Measurements from ENCODE around the gene SLC25A48. TPM values are rescaled to one million over a fixed set of nuclear protein-coding genes. Genes with fewer than 3 reads are reported as not detected.
A peak's percentile ranks its signal among the peaks of the same experiment; 100 is the strongest.

SLC25A48 gene, protein sequence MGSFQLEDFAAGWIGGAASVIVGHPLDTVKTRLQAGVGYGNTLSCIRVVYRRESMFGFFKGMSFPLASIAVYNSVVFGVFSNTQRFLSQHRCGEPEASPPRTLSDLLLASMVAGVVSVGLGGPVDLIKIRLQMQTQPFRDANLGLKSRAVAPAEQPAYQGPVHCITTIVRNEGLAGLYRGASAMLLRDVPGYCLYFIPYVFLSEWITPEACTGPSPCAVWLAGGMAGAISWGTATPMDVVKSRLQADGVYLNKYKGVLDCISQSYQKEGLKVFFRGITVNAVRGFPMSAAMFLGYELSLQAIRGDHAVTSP
- not detected for polyA plus RNA-seq

- H3K27ac Mint-ChIP-seq, result no peak within 1 kb of the TSS
- peaks cover 0 to 3% of the 10 kb centered on the region in 2 donors for H3K4me1 Mint-ChIP-seq
- H3K9me3 Mint-ChIP-seq, result peaks cover 0 to 4% (median 0%) of the 10 kb centered on the region in 6 donors
- no peaks in the 10 kb centered on the region for H3K36me3 Mint-ChIP-seq
- DNase-seq, result no peak
- no peak within 1 kb of the TSS for H3K4me3 Mint-ChIP-seq
- H3K27me3 Mint-ChIP-seq (ENCODE audit: low read depth in 3 of 3), result peaks cover 8 to 15% (median 10%) of the 10 kb centered on the region in 3 donors
Observed at GRCh38 chr5:135834639-135835529, at the start of gene SLC25A48. Gene SLC25A48, plus strand, starts transcription at chr5:135834663. Its CDS starts 185 bp downstream, at chr5:135834848.

GRCh38 chr5:135800656-135801055, 33.8 kb upstream of the SLC25A48 start:
- Mint-ChIP-seq H3K27me3 (ENCODE audit: low read depth in 3 of 3) (peaks cover 0 to 8% (median 0%) of the 10 kb centered on the region in 3 donors), H3K27ac (no peak overlapping the region), H3K4me3 (no peak overlapping the region), H3K9me3 (no peaks in the 10 kb centered on the region), H3K4me1 (no peaks in the 10 kb centered on the region), H3K36me3 (no peaks in the 10 kb centered on the region)
- DNase-seq, result no peak

- H3K36me3 Mint-ChIP-seq, result no peaks in the 10 kb centered on the region
- no peak for DNase-seq
- peaks cover 0 to 5% (median 2%) of the 10 kb centered on the region in 3 donors for H3K27me3 Mint-ChIP-seq (ENCODE audit: low read depth in 3 of 3)
- no peak overlapping the region for H3K4me3 Mint-ChIP-seq
- H3K27ac Mint-ChIP-seq, result no peak overlapping the region
- H3K4me1 Mint-ChIP-seq, result no peaks in the 10 kb centered on the region
- H3K9me3 Mint-ChIP-seq, result no peaks in the 10 kb centered on the region
Observed at GRCh38 chr5:135810188-135810943, 24.1 kb upstream of the SLC25A48 start.

DNA sequence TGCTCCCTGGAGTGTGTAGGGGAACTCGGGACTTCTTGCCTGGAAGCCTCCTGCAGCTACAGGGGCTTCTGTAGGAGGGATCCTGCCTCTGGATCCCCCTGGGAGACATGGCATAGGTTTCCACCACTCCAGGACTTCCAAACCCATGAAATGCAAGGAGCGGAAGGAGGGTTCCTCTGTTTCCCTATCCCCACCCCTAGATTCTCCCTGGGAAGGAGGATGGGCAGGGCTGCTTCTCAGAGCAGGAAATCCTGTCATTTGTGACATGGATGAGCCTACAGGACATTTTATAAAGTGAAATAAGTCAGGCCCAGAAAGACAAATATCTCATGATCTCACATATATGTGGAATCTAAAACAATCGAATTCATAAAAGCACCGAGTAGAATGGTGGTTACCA, 23.5 kb upstream of the SLC25A48 start:
- DNase-seq, result no peak
- Mint-ChIP-seq H3K4me3 (no peak overlapping the region), H3K4me1 (no peaks in the 10 kb centered on the region), H3K36me3 (no peaks in the 10 kb centered on the region), H3K9me3 (no peaks in the 10 kb centered on the region), H3K27ac (no peak overlapping the region), H3K27me3 (ENCODE audit: low read depth in 3 of 3) (peaks cover 0 to 7% (median 2%) of the 10 kb centered on the region in 3 donors)

DNA sequence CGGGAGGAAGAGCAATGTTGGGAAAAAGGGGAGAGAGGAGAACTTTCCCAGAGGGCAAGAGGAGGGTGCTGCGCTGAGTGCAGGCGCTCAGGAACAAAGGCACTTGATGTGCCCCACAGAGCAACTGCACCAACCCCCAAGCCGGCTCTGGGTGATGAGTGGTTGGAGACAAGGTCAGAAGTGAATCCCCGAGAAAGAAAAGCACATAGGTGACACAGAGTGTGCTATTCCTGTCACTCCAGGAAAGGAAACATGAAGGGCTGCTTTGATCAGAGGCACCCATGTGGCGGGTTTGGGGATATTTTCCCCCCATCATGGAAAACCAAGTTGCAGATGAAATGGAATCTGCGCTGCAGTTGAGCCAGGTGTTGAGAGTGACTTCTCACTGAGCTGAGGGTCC, 20.7 kb upstream of the SLC25A48 start:
- Mint-ChIP-seq H3K27ac (no peak overlapping the region), H3K36me3 (no peaks in the 10 kb centered on the region), H3K27me3 (ENCODE audit: low read depth in 3 of 3) (peaks cover 0 to 7% (median 3%) of the 10 kb centered on the region in 3 donors), H3K4me1 (no peaks in the 10 kb centered on the region), H3K4me3 (no peak overlapping the region), H3K9me3 (no peaks in the 10 kb centered on the region)
- no peak for DNase-seq

DNA sequence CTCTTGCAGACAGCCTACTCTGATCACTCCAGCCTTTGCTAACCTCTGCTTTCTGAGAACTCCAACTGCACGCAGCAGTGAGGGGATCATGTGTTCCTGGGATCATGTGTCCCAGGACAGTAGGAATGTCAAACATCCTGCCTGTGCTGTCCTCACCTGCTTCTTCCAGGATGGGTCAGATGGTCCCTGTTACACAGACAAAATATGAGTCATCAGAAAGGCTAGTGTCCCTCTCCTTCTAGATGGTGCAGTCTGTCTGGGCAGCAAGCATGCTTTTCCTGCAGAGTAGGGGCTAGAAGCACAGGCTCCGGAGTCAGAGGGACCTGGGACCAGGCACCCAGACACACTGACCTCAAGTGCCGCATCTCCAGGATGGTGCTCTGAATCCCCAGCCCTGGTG, 20.1 kb upstream of the SLC25A48 start:
- Mint-ChIP-seq H3K4me3 (no peak overlapping the region), H3K9me3 (no peaks in the 10 kb centered on the region), H3K4me1 (no peaks in the 10 kb centered on the region), H3K36me3 (no peaks in the 10 kb centered on the region), H3K27ac (no peak overlapping the region), H3K27me3 (ENCODE audit: low read depth in 3 of 3) (peaks cover 0 to 7% (median 3%) of the 10 kb centered on the region in 3 donors)
- no peak for DNase-seq

DNA sequence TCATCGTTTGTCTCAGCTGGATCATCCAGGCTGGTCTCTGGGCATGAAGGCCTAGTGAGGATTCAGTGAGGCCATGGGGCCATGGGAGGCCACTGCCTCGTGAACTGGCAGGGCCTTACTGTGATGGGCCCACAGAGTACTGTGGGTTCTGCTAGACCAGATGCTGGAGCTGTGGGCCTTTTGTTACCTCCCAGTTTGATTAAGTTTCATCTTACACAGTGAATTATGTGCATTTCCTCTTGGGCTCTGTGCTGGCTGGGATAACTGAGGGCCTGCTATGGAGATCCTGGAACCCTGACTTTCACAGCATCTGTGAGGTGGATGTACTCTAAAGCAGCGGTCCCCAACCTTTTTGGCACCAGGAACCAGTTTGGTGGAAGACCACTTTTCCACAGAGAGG, 19.7 kb upstream of the SLC25A48 start:
- Mint-ChIP-seq H3K36me3 (no peaks in the 10 kb centered on the region), H3K27me3 (ENCODE audit: low read depth in 3 of 3) (peaks cover 0 to 5% (median 3%) of the 10 kb centered on the region in 3 donors), H3K9me3 (no peaks in the 10 kb centered on the region), H3K27ac (no peak overlapping the region), H3K4me1 (no peaks in the 10 kb centered on the region), H3K4me3 (no peak overlapping the region)
- DNase-seq, result no peak

DNA sequence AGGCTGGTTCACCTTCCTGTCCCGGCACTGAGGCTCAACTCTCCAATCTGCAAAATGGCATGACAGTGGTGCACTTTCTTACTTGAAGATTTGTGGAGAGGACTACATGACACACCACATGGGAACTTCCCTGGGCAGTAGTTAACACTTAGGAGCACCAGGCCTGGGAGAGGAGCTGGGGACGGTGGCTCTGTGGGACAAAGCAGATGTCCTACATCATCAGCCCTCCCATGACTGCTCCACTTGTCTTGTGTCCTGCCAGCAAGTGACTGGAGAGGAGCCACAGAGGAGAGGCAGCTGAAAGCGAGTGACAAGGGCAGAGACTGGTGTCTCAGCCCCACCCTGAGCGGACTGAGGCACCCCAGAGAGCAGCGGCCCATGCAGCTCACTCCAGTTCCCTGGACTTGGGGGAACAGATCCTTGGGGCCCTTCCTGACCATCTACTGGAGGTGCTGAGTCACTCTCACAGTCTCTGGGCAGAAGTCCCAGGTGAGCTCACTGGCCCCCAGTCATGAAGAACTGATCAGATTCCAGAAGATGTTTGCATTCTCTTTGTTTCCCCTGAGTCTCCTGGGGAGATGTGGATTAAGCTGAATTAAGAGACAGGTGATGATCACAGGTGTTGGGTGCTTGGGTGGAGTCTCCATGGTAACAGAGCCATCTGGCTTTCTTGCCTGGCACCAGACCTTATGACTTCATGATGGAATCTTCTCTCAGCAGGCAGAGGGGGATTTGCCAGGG, 13.2 kb upstream of the SLC25A48 start:
- Mint-ChIP-seq H3K27me3 (ENCODE audit: low read depth in 3 of 3) (peaks cover 2 to 6% (median 2%) of the 10 kb centered on the region in 3 donors), H3K27ac (peak overlapping the region in 1 of 6 donors; percentile 29), H3K36me3 (no peaks in the 10 kb centered on the region), H3K9me3 (no peaks in the 10 kb centered on the region), H3K4me1 (no peaks in the 10 kb centered on the region), H3K4me3 (no peak overlapping the region)
- DNase-seq, result no peak

GRCh38 chr5:135821802-135822201, 12.7 kb upstream of the SLC25A48 start:
- Mint-ChIP-seq H3K4me3 (no peak overlapping the region), H3K36me3 (no peaks in the 10 kb centered on the region), H3K27me3 (ENCODE audit: low read depth in 3 of 3) (peaks cover 2 to 6% (median 2%) of the 10 kb centered on the region in 3 donors), H3K9me3 (no peaks in the 10 kb centered on the region), H3K27ac (no peak overlapping the region), H3K4me1 (no peaks in the 10 kb centered on the region)
- no peak for DNase-seq

DNA sequence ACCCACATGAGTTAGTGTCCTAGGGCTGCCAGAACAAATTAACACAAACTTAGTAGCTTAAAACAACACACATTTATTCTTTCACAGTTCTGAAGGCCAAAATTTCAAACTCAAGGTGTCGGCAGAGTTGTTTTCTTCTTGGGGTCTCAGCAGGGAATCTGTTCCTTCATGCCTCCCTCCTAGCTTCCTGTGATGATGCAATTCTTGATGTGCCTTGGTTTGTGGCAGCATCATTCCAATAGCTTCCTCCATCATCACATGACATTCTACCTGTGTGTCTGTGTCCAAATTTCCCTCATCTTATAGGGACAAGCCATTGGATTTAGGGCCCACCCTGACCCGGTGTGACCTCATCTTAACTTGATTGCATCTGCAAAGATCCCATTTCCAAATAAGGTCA, 12.2 kb upstream of the SLC25A48 start:
- no peaks in the 10 kb centered on the region for H3K9me3 Mint-ChIP-seq
- H3K27me3 Mint-ChIP-seq (ENCODE audit: low read depth in 3 of 3), result peaks cover 2 to 6% (median 5%) of the 10 kb centered on the region in 3 donors
- H3K27ac Mint-ChIP-seq, result no peak overlapping the region
- H3K4me3 Mint-ChIP-seq, result no peak overlapping the region
- DNase-seq, result no peak
- no peaks in the 10 kb centered on the region for H3K4me1 Mint-ChIP-seq
- no peaks in the 10 kb centered on the region for H3K36me3 Mint-ChIP-seq

DNA sequence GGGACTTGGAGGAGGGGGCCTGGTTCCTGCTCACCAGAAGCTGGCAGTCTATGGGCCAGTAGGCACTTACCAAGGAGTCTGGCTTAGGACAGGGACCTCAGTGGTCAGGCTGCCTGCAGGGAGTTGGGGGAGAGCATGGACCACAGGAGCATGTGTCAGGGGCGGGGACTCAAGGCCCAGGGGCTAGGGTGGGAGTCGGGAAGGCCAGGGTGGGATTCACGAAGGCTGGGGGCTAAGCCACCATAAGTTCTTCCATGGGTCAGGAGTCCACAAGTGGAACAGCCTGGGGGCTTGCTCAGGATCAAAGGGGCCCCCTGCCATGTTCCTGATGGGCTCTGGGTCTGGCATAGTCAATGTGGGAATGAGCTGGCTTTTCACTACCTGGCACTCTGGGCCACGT, 11.5 kb upstream of the SLC25A48 start:
- Mint-ChIP-seq H3K4me3 (no peak overlapping the region), H3K27me3 (ENCODE audit: low read depth in 3 of 3) (peaks cover 2 to 6% (median 5%) of the 10 kb centered on the region in 3 donors), H3K4me1 (no peaks in the 10 kb centered on the region), H3K9me3 (no peaks in the 10 kb centered on the region), H3K36me3 (no peaks in the 10 kb centered on the region), H3K27ac (no peak overlapping the region)
- no peak for DNase-seq

- H3K9me3 Mint-ChIP-seq, result no peaks in the 10 kb centered on the region
- no peaks in the 10 kb centered on the region for H3K4me1 Mint-ChIP-seq
- no peak for DNase-seq
- no peak overlapping the region for H3K4me3 Mint-ChIP-seq
- no peak overlapping the region for H3K27ac Mint-ChIP-seq
- H3K36me3 Mint-ChIP-seq, result no peaks in the 10 kb centered on the region
- H3K27me3 Mint-ChIP-seq (ENCODE audit: low read depth in 3 of 3), result peaks cover 2 to 7% (median 3%) of the 10 kb centered on the region in 3 donors
Observed at GRCh38 chr5:135823881-135824280, 10.6 kb upstream of the SLC25A48 start.

DNA sequence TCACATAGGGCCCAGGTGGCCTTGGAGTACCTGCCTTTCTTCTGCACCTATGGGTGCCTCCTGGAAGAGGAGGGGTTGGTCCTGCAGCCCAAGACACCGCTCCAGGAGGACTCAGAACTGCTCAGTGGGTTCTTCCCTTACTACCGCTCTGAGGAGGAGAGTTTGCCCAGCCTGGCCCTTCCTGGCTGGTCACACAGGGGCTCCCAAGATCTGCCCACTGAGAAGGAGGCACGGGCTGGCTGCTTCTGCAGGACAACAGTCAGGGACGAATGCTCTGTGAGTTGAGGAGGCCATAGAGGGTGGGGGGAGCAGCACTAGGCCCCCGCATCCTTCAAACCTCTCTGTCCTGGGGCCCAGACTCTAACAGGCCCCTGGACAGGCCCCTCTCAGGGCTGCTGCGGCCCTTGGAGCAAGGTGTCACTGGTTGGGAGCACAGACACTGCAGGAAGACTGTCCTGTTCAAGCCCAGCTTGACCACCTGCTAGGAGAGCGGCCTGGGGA, 9.9 kb upstream of the SLC25A48 start:
- peaks cover 2 to 7% (median 5%) of the 10 kb centered on the region in 3 donors for H3K27me3 Mint-ChIP-seq (ENCODE audit: low read depth in 3 of 3)
- H3K9me3 Mint-ChIP-seq, result no peaks in the 10 kb centered on the region
- H3K4me1 Mint-ChIP-seq, result no peaks in the 10 kb centered on the region
- H3K27ac Mint-ChIP-seq, result no peak overlapping the region
- H3K4me3 Mint-ChIP-seq, result no peak overlapping the region
- DNase-seq, result no peak
- no peaks in the 10 kb centered on the region for H3K36me3 Mint-ChIP-seq

Measured in immature natural killer cell (primary cell).